Measurements from ENCODE around the gene IMPDH2. TPM values are rescaled to one million over a fixed set of nuclear protein-coding genes. Genes with fewer than 3 reads are reported as not detected.

The IMPDH2 gene
- total RNA-seq, 4 donors from 2014 or later: 25.1 to 106 (median 72.7) TPM

- peak overlapping the region; percentile 89 to 96 (median 92) for H3K27ac ChIP-seq
These were observed 913 bp downstream of the IMPDH2 start for GRCh38 chr3:49028298-49028672.

GRCh38 chr3:49027634-49028033 lies 1.6 kb downstream of the IMPDH2 start:
- 94% methylated on average over 9 of the region's 9 CpGs; no CpG with 5 or more reads in 1 of the 2 donors for WGBS, 2 donors (ENCODE audit: low coverage in 1 of 2)
- no peak for TF ChIP-seq EP300 (IDR thresholded peaks at IDR 0.05; ENCODE audit: low read depth)
- TF ChIP-seq POLR2A (IDR thresholded peaks at IDR 0.05): no peak
- no peak for TF ChIP-seq CTCF (IDR thresholded peaks at IDR 0.05)
- TF ChIP-seq POLR2AphosphoS5 (IDR thresholded peaks at IDR 0.05): no peak
- intact Hi-C loops (cut with DNase I; ENCODE audit: low total_unique reads) (no loop called here), in situ Hi-C loops (cut with MboI; ENCODE audit: low pct_ligation_motif_present in 1 of 4, low pct_unique_long_range_greater_than_20kb in 1 of 4, low sequenced_read_pairs in 3 of 4) (no loop called here)
- Histone ChIP-seq H3K27ac (peak overlapping the region in 3 of 4 donors; percentile 89 to 94 (median 91)), H3K4me3 (no peak overlapping the region), H3K27me3 (no peaks in the 10 kb centered on the region), H3K9me3 (no peaks in the 10 kb centered on the region), H3K4me1 (peaks cover 17 to 29% (median 23%) of the 10 kb centered on the region in 4 donors), H3K36me3 (peaks cover 0 to 35% (median 6%) of the 10 kb centered on the region in 4 donors)
- no peak for DNase-seq

More at GRCh38 chr3:49028298-49028672, 913 bp downstream of the IMPDH2 start:
- peak overlapping the region in 2 of 4 donors; percentile 60 to 64 for H3K4me3 ChIP-seq
- no peaks in the 10 kb centered on the region for H3K27me3 ChIP-seq
- intact Hi-C loops (cut with DNase I; ENCODE audit: low total_unique reads) (no loop called here), in situ Hi-C loops (cut with MboI; ENCODE audit: low pct_ligation_motif_present in 1 of 4, low pct_unique_long_range_greater_than_20kb in 1 of 4, low sequenced_read_pairs in 3 of 4) (no loop called here)
- H3K36me3 ChIP-seq: peaks cover 0 to 40% (median 10%) of the 10 kb centered on the region in 4 donors
- H3K4me1 ChIP-seq: peaks cover 11 to 23% (median 17%) of the 10 kb centered on the region in 4 donors
- no peak for TF ChIP-seq EP300 (IDR thresholded peaks at IDR 0.05; ENCODE audit: low read depth)
- TF ChIP-seq POLR2A (IDR thresholded peaks at IDR 0.05): no peak
- TF ChIP-seq CTCF (IDR thresholded peaks at IDR 0.05): no peak
- TF ChIP-seq POLR2AphosphoS5 (IDR thresholded peaks at IDR 0.05): no peak
- DNase-seq: no peak
- no peaks in the 10 kb centered on the region for H3K9me3 ChIP-seq
- WGBS, 2 donors (ENCODE audit: low coverage in 1 of 2): 56% methylated on average over 4 of the region's 4 CpGs; no CpG with 5 or more reads in 1 of the 2 donors

GRCh38 chr3:49026536-49026935 lies 2.7 kb downstream of the IMPDH2 start:
- no peaks in the 10 kb centered on the region for H3K9me3 ChIP-seq
- H3K4me3 ChIP-seq: no peak overlapping the region
- H3K27ac ChIP-seq: no peak overlapping the region
- WGBS, 2 donors (ENCODE audit: low coverage in 1 of 2): 97% methylated on average over 3 of the region's 3 CpGs; no CpG with 5 or more reads in 1 of the 2 donors
- intact Hi-C loops (cut with DNase I; ENCODE audit: low total_unique reads): no loop called here
- in situ Hi-C loops (cut with MboI; ENCODE audit: low pct_ligation_motif_present in 1 of 4, low pct_unique_long_range_greater_than_20kb in 1 of 4, low sequenced_read_pairs in 3 of 4): no loop called here
- no peaks in the 10 kb centered on the region for H3K27me3 ChIP-seq
- peaks cover 0 to 24% (median 1%) of the 10 kb centered on the region in 4 donors for H3K36me3 ChIP-seq
- peaks cover 19 to 33% (median 25%) of the 10 kb centered on the region in 4 donors for H3K4me1 ChIP-seq
- TF ChIP-seq POLR2AphosphoS5 (IDR thresholded peaks at IDR 0.05): no peak
- no peak for TF ChIP-seq EP300 (IDR thresholded peaks at IDR 0.05; ENCODE audit: low read depth)
- TF ChIP-seq CTCF (IDR thresholded peaks at IDR 0.05): no peak
- no peak for TF ChIP-seq POLR2A (IDR thresholded peaks at IDR 0.05)
- DNase-seq: no peak

DNA sequence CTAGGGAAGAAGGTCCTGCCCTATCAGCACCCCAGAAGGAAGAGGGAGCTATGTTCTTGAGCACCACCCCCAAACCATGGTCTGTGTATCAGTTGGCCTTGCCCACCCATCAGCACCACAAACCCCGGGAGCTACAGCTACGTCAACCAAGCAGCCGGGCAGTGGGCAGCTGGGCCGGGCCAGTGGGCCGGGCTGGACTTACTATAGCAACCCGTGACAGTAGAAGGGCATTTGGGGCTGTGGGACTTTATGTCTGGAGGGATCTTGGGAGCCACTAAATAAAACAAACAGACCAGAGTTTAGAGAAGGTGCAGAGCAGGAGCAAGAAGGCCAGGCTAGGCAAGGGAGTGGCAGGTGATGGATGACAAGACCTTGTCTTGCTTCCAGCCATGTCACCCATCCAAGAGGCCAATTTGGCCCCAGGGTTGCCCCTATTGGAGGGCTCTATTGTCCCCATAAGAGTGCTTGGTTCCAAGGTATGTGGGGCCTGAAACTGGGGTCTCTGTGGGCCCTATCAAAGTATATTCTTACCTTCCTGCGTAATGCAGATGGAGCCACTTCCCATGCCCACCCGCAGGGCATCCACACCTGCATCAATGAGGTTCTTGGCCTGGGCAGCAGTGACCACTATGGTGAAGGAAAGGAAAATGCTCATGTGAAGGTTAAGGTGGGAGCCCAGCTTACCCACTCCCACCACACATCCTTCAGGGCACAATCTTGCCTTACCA lies 3.2 kb downstream of the IMPDH2 start:
- no peaks in the 10 kb centered on the region for H3K27me3 ChIP-seq
- in situ Hi-C loops (cut with MboI; ENCODE audit: low pct_ligation_motif_present in 1 of 4, low pct_unique_long_range_greater_than_20kb in 1 of 4, low sequenced_read_pairs in 3 of 4): no loop called here
- H3K4me3 ChIP-seq: no peak overlapping the region
- intact Hi-C loops (cut with DNase I; ENCODE audit: low total_unique reads): no loop called here
- H3K4me1 ChIP-seq: peaks cover 19 to 33% (median 25%) of the 10 kb centered on the region in 4 donors
- peaks cover 0 to 23% (median 0%) of the 10 kb centered on the region in 4 donors for H3K36me3 ChIP-seq
- WGBS, 2 donors (ENCODE audit: low coverage in 1 of 2): 90% methylated on average over 8 of the region's 8 CpGs; no CpG with 5 or more reads in 1 of the 2 donors
- H3K27ac ChIP-seq: no peak overlapping the region
- no peaks in the 10 kb centered on the region for H3K9me3 ChIP-seq
- no peak for TF ChIP-seq EP300 (IDR thresholded peaks at IDR 0.05; ENCODE audit: low read depth)
- no peak for TF ChIP-seq POLR2A (IDR thresholded peaks at IDR 0.05)
- no peak for TF ChIP-seq CTCF (IDR thresholded peaks at IDR 0.05)
- no peak for TF ChIP-seq POLR2AphosphoS5 (IDR thresholded peaks at IDR 0.05)
- no peak for DNase-seq

Measured in transverse colon (tissue), 4 donors.